Prostate gland (tissue), 2 donors: Measurements from ENCODE around the gene IRS2. TPM values are rescaled to one million over a fixed set of nuclear protein-coding genes. Genes with fewer than 3 reads are reported as not detected.

Experiments
- DNase-seq: peaks from one replicate; pipeline ENCODE4 v3.0.0-alpha.2; 2019; ENCODE audit warnings: low spot score
- H3K27ac ChIP-seq, 2 donors: fragments of 200-600 bp; sonication (generic); 2 replicates each; pipeline ENCODE4 v1.5.1; 2017 to 2019
- H3K27me3 ChIP-seq: fragments of 200-600 bp; sonication (generic); replicated peaks from 2 replicates; pipeline ENCODE4 v1.5.1; 2019; ENCODE audit not compliant: insufficient read depth
- H3K36me3 ChIP-seq, 2 donors: fragments of 200-600 bp; sonication (generic); 1 replicate in 1 of 2; 2 replicates in 1 of 2; pipeline versions ENCODE4 v1.5.1 to v1.8.1; 2017 to 2019
- H3K4me1 ChIP-seq: fragments of 200-600 bp; sonication (generic); replicated peaks from 2 replicates; pipeline ENCODE4 v1.5.1; 2019
- H3K4me3 ChIP-seq, 2 donors: fragments of 200-600 bp; sonication (generic); 2 replicates each; pipeline ENCODE4 v1.5.1; 2017 to 2019
- H3K9me3 ChIP-seq: fragments of 200-600 bp; sonication (generic); 2 replicates; pipeline ENCODE4 v1.5.1; 2017
- CTCF ChIP-seq, 4 experiments: fragments of 200-600 bp in 2 of 4; fragments of 450-650 bp in 2 of 4; sonication (generic) in 2 of 4; IDR thresholded peaks; 1 replicate in 3 of 4; 2 replicates in 1 of 4; pipeline ENCODE4 v1.5.1; 2016 to 2019; ENCODE audit warnings: antibody characterized with exemption in 4 of 4, mild to moderate bottlenecking in 2 of 4, moderate library complexity in 2 of 4
- POLR2A ChIP-seq: fragments of 450-650 bp; IDR thresholded peaks from one replicate; pipeline ENCODE4 v1.6.1; 2016; ENCODE audit warnings: antibody characterized with exemption, mild to moderate bottlenecking
- POLR2AphosphoS5 ChIP-seq: sonication (generic); formaldehyde crosslinking; IDR thresholded peaks from one replicate; pipeline ENCODE4 v1.6.1; 2017; ENCODE audit warnings: antibody characterized with exemption
- WGBS: methylation state at CpG from one replicate; pipeline ENCODE4 v1.1.5; 2018; 5-methylcytosine and 5-hydroxymethylcytosine counted together
- intact Hi-C: fragments of 100-400 bp; cut with DNase I; formaldehyde crosslinking; loops from one replicate; pipeline ENCODE4 v1.14.2; 2022
- total RNA-seq, 2 donors: library from RNA; depleted of rRNA; stranded (reverse); fragments of >200 nt; gene quantifications; one replicate each; pipeline ENCODE4 v1.1.0, GENCODE V29; 2016

Gene IRS2
- total RNA-seq, 2 donors from 2014 or later, result 43.5 to 54.8 TPM

- TF ChIP-seq POLR2AphosphoS5, result peak; percentile 19
- no peak for TF ChIP-seq POLR2A
- Histone ChIP-seq H3K27ac (no peak overlapping the region), H3K9me3 (no peaks in the 10 kb centered on the region), H3K27me3 (no peaks in the 10 kb centered on the region), H3K4me3 (no peak overlapping the region), H3K36me3 (no peaks in the 10 kb centered on the region), H3K4me1 (no peaks in the 10 kb centered on the region)
- 38% methylated on average over 5 of the region's 5 CpGs for WGBS
- intact Hi-C loops, result no loop called here
- no peak for DNase-seq
Measured at GRCh38 chr13:109816112-109816807, 29.9 kb upstream of the IRS2 start.

GRCh38 chr13:109815651-109816050 is 29.3 kb upstream of the IRS2 start:
- Histone ChIP-seq H3K9me3 (no peaks in the 10 kb centered on the region), H3K36me3 (no peaks in the 10 kb centered on the region), H3K4me1 (no peaks in the 10 kb centered on the region), H3K27me3 (no peaks in the 10 kb centered on the region), H3K27ac (no peak overlapping the region), H3K4me3 (no peak overlapping the region)
- no peak for DNase-seq
- intact Hi-C loops, result no loop called here
- 93% methylated on average over 5 of the region's 5 CpGs for WGBS
- no peak for TF ChIP-seq CTCF (IDR thresholded peaks at IDR 0.05)
- no peak for TF ChIP-seq POLR2AphosphoS5
- TF ChIP-seq POLR2A, result no peak

- Histone ChIP-seq H3K27me3 (no peaks in the 10 kb centered on the region), H3K4me1 (no peaks in the 10 kb centered on the region), H3K36me3 (no peaks in the 10 kb centered on the region), H3K4me3 (no peak overlapping the region), H3K27ac (no peak overlapping the region), H3K9me3 (no peaks in the 10 kb centered on the region)
- no peak for TF ChIP-seq CTCF (IDR thresholded peaks at IDR 0.05)
- intact Hi-C loops, result no loop called here
- DNase-seq, result no peak
Measured at GRCh38 chr13:109813663-109814062, 27.3 kb upstream of the IRS2 start.

GRCh38 chr13:109812382-109812781 is 26.0 kb upstream of the IRS2 start:
- Histone ChIP-seq H3K4me1 (no peaks in the 10 kb centered on the region), H3K9me3 (no peaks in the 10 kb centered on the region), H3K36me3 (no peaks in the 10 kb centered on the region), H3K27ac (peak overlapping the region in 1 of 2 donors; percentile 44), H3K4me3 (no peak overlapping the region), H3K27me3 (no peaks in the 10 kb centered on the region)
- no peak for DNase-seq
- TF ChIP-seq POLR2AphosphoS5 (no peak), POLR2A (no peak), CTCF (IDR thresholded peaks at IDR 0.05) (no peak)
- intact Hi-C loops, result no loop called here
- WGBS, result 53% methylated on average over 8 of the region's 8 CpGs

GRCh38 chr13:109810761-109811510 is 24.6 kb upstream of the IRS2 start:
- no peak overlapping the region for H3K27ac ChIP-seq
- TF ChIP-seq CTCF (IDR thresholded peaks at IDR 0.05), result no peak
- TF ChIP-seq POLR2A, result no peak
- no peak for TF ChIP-seq POLR2AphosphoS5
- no peak for DNase-seq
- H3K36me3 ChIP-seq, result no peaks in the 10 kb centered on the region
- no peaks in the 10 kb centered on the region for H3K9me3 ChIP-seq
- WGBS, result 94% methylated on average over 19 of the region's 19 CpGs
- no peaks in the 10 kb centered on the region for H3K4me1 ChIP-seq
- H3K4me3 ChIP-seq, result no peak overlapping the region
- intact Hi-C loops, result no loop called here
- no peaks in the 10 kb centered on the region for H3K27me3 ChIP-seq
